ENCODE results near the gene VIL1. TPM values are rescaled to one million over a fixed set of nuclear protein-coding genes. Genes with fewer than 3 reads are reported as not detected.
A peak's percentile ranks its signal among the peaks of the same experiment; 100 is the strongest.

The VIL1 gene
- total and polyA plus RNA-seq, 9 of the 15 experiments (the other 6 are each of a cell fraction or from before 2014, with no cell fraction given): 0.51 to 2.7 (median 1.2) TPM

DNA sequence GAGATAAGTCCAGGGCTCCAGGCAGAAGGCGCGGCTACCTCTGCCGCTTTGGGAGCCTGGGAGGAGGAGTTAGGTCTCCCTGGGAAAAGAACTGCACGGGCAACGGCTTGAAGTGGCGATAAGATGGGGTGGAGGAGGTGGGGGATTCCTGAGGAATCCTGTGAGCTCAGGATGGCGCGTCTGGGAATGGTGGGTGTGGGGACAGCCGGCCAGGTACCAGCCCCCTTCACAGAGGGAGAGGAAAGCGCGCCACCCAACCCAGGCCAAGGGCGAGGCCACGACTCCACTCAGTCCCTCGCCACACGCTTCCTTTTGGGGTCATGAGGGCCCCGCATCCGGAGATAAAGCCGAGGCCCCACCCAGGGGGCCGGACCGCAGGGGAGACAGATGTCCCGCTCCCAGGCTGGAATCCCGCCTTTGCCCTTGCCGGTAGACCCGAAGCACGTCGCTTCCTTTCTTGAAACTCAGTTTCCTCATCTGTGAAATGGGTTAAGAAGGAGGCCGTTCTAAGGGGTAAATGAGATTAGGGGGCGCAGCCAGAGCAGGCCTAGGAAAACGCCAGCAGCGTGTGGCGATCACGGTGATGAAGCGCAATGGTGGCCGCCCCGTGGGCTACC lies 21.0 kb upstream of the VIL1 start:
- DNase-seq (ENCODE audit: extremely low read depth in 1 of 4, low spot score in 3 of 4) (peak; percentile 66 to 93 (median 74)), ATAC-seq (peak; percentile 52), FAIRE-seq (peak; percentile 91)
- H3K27ac ChIP-seq (ENCODE audit: extremely low read depth, low read depth, low read length): peak overlapping the region; percentile 99
- in situ Hi-C loops (cut with MboI) (loop anchor here (5.0 kb wide), 1 partner anchor 111 kb away; no protein-coding TSS in a partner anchor), intact Hi-C loops (cut with micrococcal nuclease) (loop anchor here (1.0 to 5.0 kb wide), 6 partner anchors 8 to 211 kb away; partner anchors contain the start of genes CNOT9, TMBIM1 and USP37)
- CTCF ChIA-PET (ENCODE audit: low intra/inter-chr PET ratio): no interaction called here
- peak overlapping the region; percentile 98 to 100 for H3K9ac ChIP-seq (ENCODE audit: insufficient read depth in 1 of 2, low read depth in 2 of 2, low read length in 2 of 2)
- H3K27me3 ChIP-seq (ENCODE audit: control insufficient read depth in 2 of 2, insufficient read depth in 2 of 2, low read length in 2 of 2): no peaks in the 10 kb centered on the region
- peaks cover 22 to 83% of the 10 kb centered on the region in 2 experiments for H3K4me1 ChIP-seq (replicated peaks in 1 of 2; ENCODE audit: control insufficient read depth in 2 of 2, insufficient read depth in 2 of 2, low read length in 2 of 2)
- POLR2A ChIA-PET: interaction anchor here (0.7 to 0.8 kb wide), 2 partner anchors 68 to 110 kb away, joined by 3 read pairs; no protein-coding TSS in a partner anchor
- WGBS (ENCODE audit: insufficient coverage, low coverage, missing lambda C conversion rate): 0% methylated on average over 16 of the region's 35 CpGs
- peak overlapping the region; percentile 57 for H3K4me3 ChIP-seq
- H3K36me3 ChIP-seq (ENCODE audit: control insufficient read depth, insufficient read depth, low read length): peaks cover 20% of the 10 kb centered on the region; the same call in 1 of the 3 replicates
- H3K4me2 ChIP-seq (ENCODE audit: insufficient read depth, low read length): peak overlapping the region; percentile 80
- no peaks in the 10 kb centered on the region for H3K9me1 ChIP-seq (ENCODE audit: control insufficient read depth, insufficient read depth, low read length)
- H3K9me3 ChIP-seq (replicated peaks; ENCODE audit: control insufficient read depth, insufficient read depth, low read depth, low read length): no peaks in the 10 kb centered on the region
- no peaks in the 10 kb centered on the region for H4K20me1 ChIP-seq (replicated peaks; ENCODE audit: control insufficient read depth, insufficient read depth, low read length)
- peaks cover 76% of the 10 kb centered on the region for H3K79me2 ChIP-seq (ENCODE audit: control insufficient read depth, insufficient read depth, low read length)
- BruUV-seq (replicated peaks): no TSS peak
- 0 out of 2 replicates have a peak overlapping the region, but pooled peaks have one; percentile 47 for H2AFZ ChIP-seq (ENCODE audit: low read depth, low read length)
- TF ChIP-seq DMBX1 (CRISPR knock-in tag; IDR thresholded peaks at IDR 0.05; ENCODE audit: borderline replicate concordance) (peak; percentile 30; the same call in 1 of the 2 replicates), POLR3A (IDR thresholded peaks at IDR 0.05; ENCODE audit: borderline replicate concordance, extremely low read depth, insufficient read depth, insufficient read length) (no peak), E4F1 (CRISPR knock-in tag; IDR thresholded peaks at IDR 0.05; ENCODE audit: borderline replicate concordance) (no peak), KHSRP (IDR thresholded peaks at IDR 0.05) (no peak), ZNF184 (CRISPR knock-in tag; IDR thresholded peaks at IDR 0.05) (no peak), EP400 (IDR thresholded peaks at IDR 0.05) (peak; percentile 78), DPF2 (IDR thresholded peaks at IDR 0.05) (peak; percentile 78; the same call in 1 of the 2 replicates), TCF7 (IDR thresholded peaks at IDR 0.05; ENCODE audit: borderline replicate concordance) (no peak), MXI1 (IDR thresholded peaks at IDR 0.05; ENCODE audit: low read depth, low read length) (peak; percentile 43; the same call in 1 of the 2 replicates), PURB (CRISPR knock-in tag; IDR thresholded peaks at IDR 0.05; ENCODE audit: low read depth) (no peak), ARID1B (IDR thresholded peaks at IDR 0.05) (peak; percentile 80), PHF8 (IDR thresholded peaks at IDR 0.05; ENCODE audit: borderline replicate concordance, low read length) (peak; percentile 38; the same call in 1 of the 2 replicates), MTF1 (CRISPR knock-in tag; IDR thresholded peaks at IDR 0.05; ENCODE audit: borderline replicate concordance) (no peak), KAT7 (CRISPR knock-in tag; IDR thresholded peaks at IDR 0.05; ENCODE audit: borderline replicate concordance) (peak; percentile 57; the same call in 1 of the 2 replicates), CBFA2T2 (conservative IDR thresholded peaks at IDR 0.05) (peak; percentile 50), NFE2 (IDR thresholded peaks at IDR 0.05; ENCODE audit: low read depth) (no peak), ZNF75A (CRISPR knock-in tag; IDR thresholded peaks at IDR 0.05) (no peak), ZNF431 (CRISPR knock-in tag; IDR thresholded peaks at IDR 0.05) (0 out of 2 replicates have a peak, but pooled peaks have one; percentile 15)
- TF ChIP-seq, protein P1, sequence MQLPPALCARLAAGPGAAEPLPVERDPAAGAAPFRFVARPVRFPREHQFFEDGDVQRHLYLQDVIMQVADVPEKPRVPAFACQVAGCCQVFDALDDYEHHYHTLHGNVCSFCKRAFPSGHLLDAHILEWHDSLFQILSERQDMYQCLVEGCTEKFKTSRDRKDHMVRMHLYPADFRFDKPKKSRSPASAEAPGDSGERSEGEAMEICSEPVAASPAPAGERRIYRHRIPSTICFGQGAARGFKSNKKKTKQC (CRISPR knock-in tag; IDR thresholded peaks at IDR 0.05): 0 out of 2 replicates have a peak, but pooled peaks have one; percentile 25
- TF ChIP-seq, protein P2, sequence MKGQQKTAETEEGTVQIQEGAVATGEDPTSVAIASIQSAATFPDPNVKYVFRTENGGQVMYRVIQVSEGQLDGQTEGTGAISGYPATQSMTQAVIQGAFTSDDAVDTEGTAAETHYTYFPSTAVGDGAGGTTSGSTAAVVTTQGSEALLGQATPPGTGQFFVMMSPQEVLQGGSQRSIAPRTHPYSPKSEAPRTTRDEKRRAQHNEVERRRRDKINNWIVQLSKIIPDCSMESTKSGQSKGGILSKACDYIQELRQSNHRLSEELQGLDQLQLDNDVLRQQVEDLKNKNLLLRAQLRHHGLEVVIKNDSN (CRISPR knock-in tag; IDR thresholded peaks at IDR 0.05): peak; percentile 36; the same call in 1 of the 2 replicates

Measured in K562 (cell line).